ENCODE results near the gene PDE4D.

Gene PDE4D

DNA sequence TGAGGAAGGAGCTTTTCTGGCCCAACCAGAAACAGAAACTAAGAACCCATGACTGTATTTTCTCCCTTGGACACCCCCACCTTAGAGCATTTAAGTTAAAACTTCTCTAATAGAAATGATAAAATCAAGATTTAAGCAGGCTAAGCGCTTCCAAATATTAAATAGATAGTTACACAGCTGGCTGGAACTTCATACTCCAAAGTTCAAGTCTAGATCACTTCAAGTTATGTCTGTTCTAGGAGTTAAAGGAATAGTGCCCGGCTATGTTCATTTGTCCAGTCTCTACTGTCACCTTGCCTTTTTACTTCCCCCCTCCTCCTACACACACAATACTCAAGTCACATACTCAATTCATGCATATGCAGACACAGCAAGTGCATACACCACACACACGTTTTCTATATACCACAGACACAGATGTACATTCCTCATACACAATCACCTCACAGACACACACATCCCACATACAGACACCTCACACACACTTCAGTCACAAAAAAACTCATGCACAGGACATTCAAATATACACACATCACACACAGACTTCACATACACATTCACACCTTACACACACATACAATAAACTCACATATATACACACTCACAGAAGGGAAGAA, 237.7 kb downstream of the PDE4D start:
- no peaks in the 10 kb centered on the region for H3K9me3 ChIP-seq (replicated peaks in 1 of 2; ENCODE audit: control insufficient read depth in 2 of 2, insufficient read depth in 1 of 2, low read depth in 1 of 2, low read length in 2 of 2)
- no peak overlapping the region for H3K14ac ChIP-seq (ENCODE audit: low read length)
- no peak overlapping the region for H3K27ac ChIP-seq (replicated peaks; ENCODE audit: low read length)
- no peak overlapping the region for H2BK12ac ChIP-seq (ENCODE audit: low read length)
- H2BK5ac ChIP-seq (ENCODE audit: low read length), result no peak overlapping the region
- H3K79me1 ChIP-seq (ENCODE audit: low read depth, low read length), result no peaks in the 10 kb centered on the region
- H3K4ac ChIP-seq (ENCODE audit: low read length), result no peak overlapping the region
- no peak overlapping the region for H2AK5ac ChIP-seq (ENCODE audit: low read depth, low read length)
- no peak overlapping the region for H2BK120ac ChIP-seq (ENCODE audit: low read depth, low read length)
- H3K9ac ChIP-seq (ENCODE audit: low read depth, low read length, poor library complexity), result no peak overlapping the region
- no peak overlapping the region for H4K91ac ChIP-seq (ENCODE audit: low read depth, low read length, poor library complexity)
- no peak overlapping the region for H3K4me3 ChIP-seq (ENCODE audit: low read length in 2 of 2)
- no peak overlapping the region for H3K18ac ChIP-seq (ENCODE audit: low read length)
- H2BK15ac ChIP-seq (ENCODE audit: low read length), result no peak overlapping the region
- no peak overlapping the region for H3K4me2 ChIP-seq (ENCODE audit: insufficient read depth, low read length, poor library complexity, severe bottlenecking)
- no peaks in the 10 kb centered on the region for H3K27me3 ChIP-seq (ENCODE audit: control insufficient read depth in 3 of 3, insufficient read depth in 3 of 3, low read depth in 1 of 3, low read length in 3 of 3)
- no peak overlapping the region for H4K8ac ChIP-seq (ENCODE audit: low read depth, low read length)
- no peaks in the 10 kb centered on the region for H3K36me3 ChIP-seq (replicated peaks in 1 of 2; ENCODE audit: control insufficient read depth in 2 of 2, insufficient read depth in 2 of 2, low read length in 2 of 2)
- WGBS, 2 donors (ENCODE audit: extremely low coverage in 2 of 2, insufficient read length in 2 of 2, insufficient replicate concordance in 1 of 2), result no CpG with 5 or more reads among the region's 3 CpGs
- DNase-seq (ENCODE audit: low spot score), result no peak
- no peak overlapping the region for H2AFZ ChIP-seq (ENCODE audit: low read length)
- no peaks in the 10 kb centered on the region for H3K4me1 ChIP-seq (ENCODE audit: control insufficient read depth in 2 of 2, insufficient read depth in 1 of 2, low read depth in 1 of 2, low read length in 2 of 2)
- no peak overlapping the region for H3K23ac ChIP-seq (ENCODE audit: low read depth, low read length, poor library complexity)

DNA sequence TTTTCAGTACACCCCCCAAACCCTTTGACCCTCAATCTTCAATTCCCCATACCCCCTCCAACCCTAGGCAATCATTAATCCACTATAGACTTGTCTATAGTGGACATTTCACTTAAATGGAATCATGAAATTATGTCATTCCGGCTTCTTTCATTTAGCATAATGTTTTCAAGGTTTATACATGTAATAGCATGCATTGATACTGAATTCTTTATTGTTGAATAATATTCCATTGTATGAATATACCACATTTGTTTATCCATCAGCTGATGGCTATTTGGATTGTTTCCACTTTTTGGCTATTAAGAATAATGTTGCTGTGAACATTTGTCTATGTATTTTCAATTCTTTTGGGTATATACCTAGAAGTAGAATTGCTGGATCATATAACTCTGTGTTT, 238.8 kb downstream of the PDE4D start:
- no CpG with 5 or more reads among the region's 1 CpG for WGBS, 2 donors (ENCODE audit: extremely low coverage in 2 of 2, insufficient read length in 2 of 2, insufficient replicate concordance in 1 of 2)

DNA sequence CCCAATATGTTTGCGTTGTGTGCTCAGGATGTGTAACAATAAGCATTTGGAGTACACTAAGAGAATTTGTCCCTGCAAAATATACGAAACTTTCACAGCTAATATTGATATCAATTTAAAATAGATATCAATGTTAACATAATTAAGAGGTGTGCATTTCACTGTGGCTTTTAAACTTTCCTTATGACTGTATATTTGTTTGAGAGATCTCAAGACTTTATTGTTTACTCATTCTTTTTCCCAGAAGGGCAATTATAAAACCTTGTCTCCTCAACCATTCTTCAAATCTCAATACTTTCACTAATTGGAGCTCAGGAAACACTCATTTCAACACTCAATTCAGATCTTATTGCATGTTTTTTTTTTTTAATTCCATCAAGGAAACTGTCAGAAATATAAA, 241.1 kb downstream of the PDE4D start:
- H2AFZ ChIP-seq (ENCODE audit: low read length), result no peak overlapping the region
- H2AK5ac ChIP-seq (ENCODE audit: low read depth, low read length), result no peak overlapping the region
- H3K9me3 ChIP-seq (replicated peaks in 1 of 2; ENCODE audit: control insufficient read depth in 2 of 2, insufficient read depth in 1 of 2, low read depth in 1 of 2, low read length in 2 of 2), result no peaks in the 10 kb centered on the region
- H4K8ac ChIP-seq (ENCODE audit: low read depth, low read length), result no peak overlapping the region
- H2BK12ac ChIP-seq (ENCODE audit: low read length), result no peak overlapping the region
- H3K27me3 ChIP-seq (ENCODE audit: control insufficient read depth in 3 of 3, insufficient read depth in 3 of 3, low read depth in 1 of 3, low read length in 3 of 3), result no peaks in the 10 kb centered on the region
- no peaks in the 10 kb centered on the region for H3K79me1 ChIP-seq (ENCODE audit: low read depth, low read length)
- H2BK120ac ChIP-seq (ENCODE audit: low read depth, low read length), result no peak overlapping the region
- no peak overlapping the region for H2BK15ac ChIP-seq (ENCODE audit: low read length)
- no peak overlapping the region for H3K9ac ChIP-seq (ENCODE audit: low read depth, low read length, poor library complexity)
- H3K27ac ChIP-seq (replicated peaks; ENCODE audit: low read length), result no peak overlapping the region
- H3K23ac ChIP-seq (ENCODE audit: low read depth, low read length, poor library complexity), result no peak overlapping the region
- WGBS, 2 donors (ENCODE audit: extremely low coverage in 2 of 2, insufficient read length in 2 of 2, insufficient replicate concordance in 1 of 2), result no CpG with 5 or more reads among the region's 2 CpGs
- H3K36me3 ChIP-seq (replicated peaks in 1 of 2; ENCODE audit: control insufficient read depth in 2 of 2, insufficient read depth in 2 of 2, low read length in 2 of 2), result no peaks in the 10 kb centered on the region
- no peak for DNase-seq (ENCODE audit: low spot score)
- no peaks in the 10 kb centered on the region for H3K4me1 ChIP-seq (ENCODE audit: control insufficient read depth in 2 of 2, insufficient read depth in 1 of 2, low read depth in 1 of 2, low read length in 2 of 2)
- no peak overlapping the region for H4K91ac ChIP-seq (ENCODE audit: low read depth, low read length, poor library complexity)
- no peak overlapping the region for H3K4me3 ChIP-seq (ENCODE audit: low read length in 2 of 2)
- no peak overlapping the region for H3K4ac ChIP-seq (ENCODE audit: low read length)
- no peak overlapping the region for H3K4me2 ChIP-seq (ENCODE audit: insufficient read depth, low read length, poor library complexity, severe bottlenecking)
- H2BK5ac ChIP-seq (ENCODE audit: low read length), result no peak overlapping the region
- no peak overlapping the region for H3K18ac ChIP-seq (ENCODE audit: low read length)
- H3K14ac ChIP-seq (ENCODE audit: low read length), result no peak overlapping the region

More for the DNA sequence above, 238.8 kb downstream of the PDE4D start:
- H2BK120ac ChIP-seq (ENCODE audit: low read depth, low read length), result no peak overlapping the region
- no peak overlapping the region for H4K91ac ChIP-seq (ENCODE audit: low read depth, low read length, poor library complexity)
- no peak overlapping the region for H2AK5ac ChIP-seq (ENCODE audit: low read depth, low read length)
- no peak overlapping the region for H3K23ac ChIP-seq (ENCODE audit: low read depth, low read length, poor library complexity)
- H3K27me3 ChIP-seq (ENCODE audit: control insufficient read depth in 3 of 3, insufficient read depth in 3 of 3, low read depth in 1 of 3, low read length in 3 of 3), result no peaks in the 10 kb centered on the region
- no peak overlapping the region for H3K4me3 ChIP-seq (ENCODE audit: low read length in 2 of 2)
- no peaks in the 10 kb centered on the region for H3K9me3 ChIP-seq (replicated peaks in 1 of 2; ENCODE audit: control insufficient read depth in 2 of 2, insufficient read depth in 1 of 2, low read depth in 1 of 2, low read length in 2 of 2)
- H2BK5ac ChIP-seq (ENCODE audit: low read length), result no peak overlapping the region
- H3K27ac ChIP-seq (replicated peaks; ENCODE audit: low read length), result no peak overlapping the region
- no peak overlapping the region for H2BK12ac ChIP-seq (ENCODE audit: low read length)
- no peaks in the 10 kb centered on the region for H3K4me1 ChIP-seq (ENCODE audit: control insufficient read depth in 2 of 2, insufficient read depth in 1 of 2, low read depth in 1 of 2, low read length in 2 of 2)
- H2BK15ac ChIP-seq (ENCODE audit: low read length), result no peak overlapping the region
- H3K18ac ChIP-seq (ENCODE audit: low read length), result no peak overlapping the region
- no peak for DNase-seq (ENCODE audit: low spot score)
- H3K36me3 ChIP-seq (replicated peaks in 1 of 2; ENCODE audit: control insufficient read depth in 2 of 2, insufficient read depth in 2 of 2, low read length in 2 of 2), result no peaks in the 10 kb centered on the region
- H3K4ac ChIP-seq (ENCODE audit: low read length), result no peak overlapping the region
- H3K14ac ChIP-seq (ENCODE audit: low read length), result no peak overlapping the region
- H3K79me1 ChIP-seq (ENCODE audit: low read depth, low read length), result no peaks in the 10 kb centered on the region
- H3K4me2 ChIP-seq (ENCODE audit: insufficient read depth, low read length, poor library complexity, severe bottlenecking), result no peak overlapping the region
- no peak overlapping the region for H4K8ac ChIP-seq (ENCODE audit: low read depth, low read length)
- no peak overlapping the region for H3K9ac ChIP-seq (ENCODE audit: low read depth, low read length, poor library complexity)
- H2AFZ ChIP-seq (ENCODE audit: low read length), result no peak overlapping the region

DNA sequence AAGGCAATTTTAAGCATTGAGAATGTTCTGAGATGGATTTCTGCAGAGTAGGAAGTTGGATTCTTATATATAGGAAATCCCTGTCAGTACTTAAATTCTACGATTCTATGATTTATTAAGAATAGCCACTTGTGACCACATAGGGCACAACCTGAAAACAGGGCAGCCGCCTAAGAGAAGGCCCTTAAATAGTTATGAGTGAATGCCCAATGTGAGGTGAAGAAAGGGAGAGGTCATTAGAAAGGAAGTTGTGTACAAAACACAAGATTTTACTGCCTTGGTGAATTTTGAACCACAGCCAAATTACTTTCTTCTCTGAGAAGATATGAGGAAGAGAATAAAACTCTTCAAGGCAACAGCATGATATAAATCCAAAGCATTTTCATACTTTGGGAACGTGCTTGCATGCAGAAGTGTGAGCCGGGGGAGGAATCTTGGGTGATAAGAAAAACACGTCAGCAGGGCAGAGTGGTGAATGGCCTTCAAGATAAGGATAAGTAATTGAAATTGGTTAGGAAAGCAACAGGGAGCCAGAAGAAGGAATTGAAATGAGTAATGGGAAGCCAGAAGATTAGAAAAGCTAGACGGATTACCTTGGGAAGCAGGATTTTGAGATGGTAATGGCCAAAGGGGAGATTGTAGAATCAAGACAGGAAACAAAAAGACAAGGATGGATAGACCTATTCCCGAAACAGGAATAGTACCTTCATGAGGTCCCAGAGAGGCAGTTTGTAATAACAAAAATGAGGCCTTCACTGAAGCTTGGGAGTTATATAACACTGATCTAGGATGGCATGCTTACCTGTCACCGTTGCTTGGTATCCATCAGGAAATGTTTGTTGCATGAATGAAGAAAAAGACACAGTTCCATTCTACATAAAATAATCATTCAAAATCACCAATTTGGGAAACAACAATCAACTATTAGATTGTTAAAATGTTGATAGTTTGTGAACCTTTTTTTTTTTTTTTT, 244.3 kb downstream of the PDE4D start:
- Histone ChIP-seq H2BK120ac (ENCODE audit: low read depth, low read length) (no peak overlapping the region), H4K8ac (ENCODE audit: low read depth, low read length) (no peak overlapping the region), H2BK15ac (ENCODE audit: low read length) (no peak overlapping the region), H3K27me3 (ENCODE audit: control insufficient read depth in 3 of 3, insufficient read depth in 3 of 3, low read depth in 1 of 3, low read length in 3 of 3) (no peaks in the 10 kb centered on the region), H3K4me1 (ENCODE audit: control insufficient read depth in 2 of 2, insufficient read depth in 1 of 2, low read depth in 1 of 2, low read length in 2 of 2) (no peaks in the 10 kb centered on the region), H3K4me2 (ENCODE audit: insufficient read depth, low read length, poor library complexity, severe bottlenecking) (no peak overlapping the region), H2BK5ac (ENCODE audit: low read length) (no peak overlapping the region), H2BK12ac (ENCODE audit: low read length) (no peak overlapping the region), H3K27ac (replicated peaks; ENCODE audit: low read length) (no peak overlapping the region), H3K36me3 (replicated peaks in 1 of 2; ENCODE audit: control insufficient read depth in 2 of 2, insufficient read depth in 2 of 2, low read length in 2 of 2) (no peaks in the 10 kb centered on the region), H3K23ac (ENCODE audit: low read depth, low read length, poor library complexity) (no peak overlapping the region), H4K91ac (ENCODE audit: low read depth, low read length, poor library complexity) (no peak overlapping the region), H3K4ac (ENCODE audit: low read length) (no peak overlapping the region), H3K9ac (ENCODE audit: low read depth, low read length, poor library complexity) (no peak overlapping the region), H3K14ac (ENCODE audit: low read length) (no peak overlapping the region), H2AK5ac (ENCODE audit: low read depth, low read length) (no peak overlapping the region), H3K79me1 (ENCODE audit: low read depth, low read length) (no peaks in the 10 kb centered on the region), H3K4me3 (ENCODE audit: low read length in 2 of 2) (no peak overlapping the region), H3K9me3 (replicated peaks in 1 of 2; ENCODE audit: control insufficient read depth in 2 of 2, insufficient read depth in 1 of 2, low read depth in 1 of 2, low read length in 2 of 2) (no peaks in the 10 kb centered on the region), H2AFZ (ENCODE audit: low read length) (peak overlapping the region; percentile 10), H3K18ac (ENCODE audit: low read length) (no peak overlapping the region)
- no peak for DNase-seq (ENCODE audit: low spot score)
- no CpG with 5 or more reads among the region's 8 CpGs for WGBS, 2 donors (ENCODE audit: extremely low coverage in 2 of 2, insufficient read length in 2 of 2, insufficient replicate concordance in 1 of 2)
